ENCODE data around the gene SURF1.
"Not testable (repeated sequence)": the region's sequence is repeated elsewhere in the genome, so short reads cannot be mapped to it uniquely, and the experiment has no call there.

SURF1 gene

GRCh38 chr9:133327021-133327420 is 29.3 kb downstream of the SURF1 start:
- no CpG with 5 or more reads among the region's 6 CpGs for WGBS (ENCODE audit: extremely low coverage, insufficient coverage, low lambda C conversion rate)
- H3K56ac ChIP-seq (ENCODE audit: low read length); H3K4me2 ChIP-seq (ENCODE audit: low read length); H3K79me2 ChIP-seq (ENCODE audit: control insufficient read depth, insufficient read depth, low read length); H3K36me3 ChIP-seq (ENCODE audit: control insufficient read depth, insufficient read depth, low read length); DNase-seq; H4K5ac ChIP-seq (ENCODE audit: low read length); H3K27me3 ChIP-seq (ENCODE audit: insufficient read depth, low read length, poor library complexity); H2AK5ac ChIP-seq (ENCODE audit: low read length); H3K4me3 ChIP-seq (ENCODE audit: low read length); H3K79me1 ChIP-seq (ENCODE audit: low read length); H3K4ac ChIP-seq (ENCODE audit: low read depth, low read length); H2BK5ac ChIP-seq (ENCODE audit: low read length); H3K27ac ChIP-seq (ENCODE audit: low read depth, low read length); H2BK15ac ChIP-seq (replicated peaks; ENCODE audit: low read depth); H2BK120ac ChIP-seq (ENCODE audit: low read depth, low read length); H3K18ac ChIP-seq (ENCODE audit: low read length); H3K9ac ChIP-seq (ENCODE audit: low read length); H4K8ac ChIP-seq (ENCODE audit: low read depth, low read length); H3K23ac ChIP-seq (ENCODE audit: low read length); H3K4me1 ChIP-seq (ENCODE audit: control insufficient read depth, low read depth, low read length): not testable (repeated sequence)

GRCh38 chr9:133323991-133324703 is 32.1 kb downstream of the SURF1 start:
- DNase-seq = no peak
- H2BK15ac ChIP-seq (replicated peaks; ENCODE audit: low read depth) = no peak overlapping the region
- H2BK5ac ChIP-seq (ENCODE audit: low read length) = no peak overlapping the region
- no peak overlapping the region for H2AK5ac ChIP-seq (ENCODE audit: low read length)
- no peak overlapping the region for H4K8ac ChIP-seq (ENCODE audit: low read depth, low read length)
- H3K9ac ChIP-seq (ENCODE audit: low read length) = no peak overlapping the region
- H3K79me2 ChIP-seq (ENCODE audit: control insufficient read depth, insufficient read depth, low read length) = no peaks in the 10 kb centered on the region
- H3K4me1 ChIP-seq (ENCODE audit: control insufficient read depth, low read depth, low read length) = no peaks in the 10 kb centered on the region
- H3K4ac ChIP-seq (ENCODE audit: low read depth, low read length) = no peak overlapping the region
- no peak overlapping the region for H3K56ac ChIP-seq (ENCODE audit: low read length)
- no CpG with 5 or more reads among the region's 13 CpGs for WGBS (ENCODE audit: extremely low coverage, insufficient coverage, low lambda C conversion rate)
- no peak overlapping the region for H3K27ac ChIP-seq (ENCODE audit: low read depth, low read length)
- H3K23ac ChIP-seq (ENCODE audit: low read length) = no peak overlapping the region
- H3K18ac ChIP-seq (ENCODE audit: low read length) = no peak overlapping the region
- no peak overlapping the region for H4K5ac ChIP-seq (ENCODE audit: low read length)
- H2BK120ac ChIP-seq (ENCODE audit: low read depth, low read length) = no peak overlapping the region
- H3K27me3 ChIP-seq (ENCODE audit: insufficient read depth, low read length, poor library complexity) = no peaks in the 10 kb centered on the region
- no peak overlapping the region for H3K4me2 ChIP-seq (ENCODE audit: low read length)
- H3K79me1 ChIP-seq (ENCODE audit: low read length) = no peaks in the 10 kb centered on the region
- H3K4me3 ChIP-seq (ENCODE audit: low read length) = no peak overlapping the region
- no peaks in the 10 kb centered on the region for H3K36me3 ChIP-seq (ENCODE audit: control insufficient read depth, insufficient read depth, low read length)

GRCh38 chr9:133323211-133323610 is 33.1 kb downstream of the SURF1 start:
- Histone ChIP-seq H3K56ac (ENCODE audit: low read length) (no peak overlapping the region), H3K18ac (ENCODE audit: low read length) (no peak overlapping the region), H4K5ac (ENCODE audit: low read length) (no peak overlapping the region), H4K8ac (ENCODE audit: low read depth, low read length) (no peak overlapping the region), H3K79me2 (ENCODE audit: control insufficient read depth, insufficient read depth, low read length) (no peaks in the 10 kb centered on the region), H3K27ac (ENCODE audit: low read depth, low read length) (no peak overlapping the region), H3K4me2 (ENCODE audit: low read length) (no peak overlapping the region), H3K36me3 (ENCODE audit: control insufficient read depth, insufficient read depth, low read length) (no peaks in the 10 kb centered on the region), H3K23ac (ENCODE audit: low read length) (no peak overlapping the region), H2BK15ac (replicated peaks; ENCODE audit: low read depth) (no peak overlapping the region), H3K4me3 (ENCODE audit: low read length) (no peak overlapping the region), H2BK5ac (ENCODE audit: low read length) (no peak overlapping the region), H3K79me1 (ENCODE audit: low read length) (no peaks in the 10 kb centered on the region), H3K4ac (ENCODE audit: low read depth, low read length) (no peak overlapping the region), H2BK120ac (ENCODE audit: low read depth, low read length) (no peak overlapping the region), H3K4me1 (ENCODE audit: control insufficient read depth, low read depth, low read length) (no peaks in the 10 kb centered on the region), H3K27me3 (ENCODE audit: insufficient read depth, low read length, poor library complexity) (no peaks in the 10 kb centered on the region), H2AK5ac (ENCODE audit: low read length) (no peak overlapping the region), H3K9ac (ENCODE audit: low read length) (no peak overlapping the region)
- no CpG with 5 or more reads among the region's 10 CpGs for WGBS (ENCODE audit: extremely low coverage, insufficient coverage, low lambda C conversion rate)
- no peak for DNase-seq

- Histone ChIP-seq H3K4me3 (ENCODE audit: low read length) (no peak overlapping the region), H3K36me3 (ENCODE audit: control insufficient read depth, insufficient read depth, low read length) (no peaks in the 10 kb centered on the region), H3K4ac (ENCODE audit: low read depth, low read length) (no peak overlapping the region), H3K79me1 (ENCODE audit: low read length) (no peaks in the 10 kb centered on the region), H4K8ac (ENCODE audit: low read depth, low read length) (no peak overlapping the region), H2BK5ac (ENCODE audit: low read length) (no peak overlapping the region), H3K56ac (ENCODE audit: low read length) (no peak overlapping the region), H3K23ac (ENCODE audit: low read length) (no peak overlapping the region), H3K27ac (ENCODE audit: low read depth, low read length) (no peak overlapping the region), H2BK15ac (replicated peaks; ENCODE audit: low read depth) (no peak overlapping the region), H3K4me2 (ENCODE audit: low read length) (no peak overlapping the region), H2BK120ac (ENCODE audit: low read depth, low read length) (no peak overlapping the region), H4K5ac (ENCODE audit: low read length) (no peak overlapping the region), H2AK5ac (ENCODE audit: low read length) (no peak overlapping the region), H3K18ac (ENCODE audit: low read length) (no peak overlapping the region), H3K9ac (ENCODE audit: low read length) (no peak overlapping the region), H3K79me2 (ENCODE audit: control insufficient read depth, insufficient read depth, low read length) (no peaks in the 10 kb centered on the region), H3K27me3 (ENCODE audit: insufficient read depth, low read length, poor library complexity) (no peaks in the 10 kb centered on the region), H3K4me1 (ENCODE audit: control insufficient read depth, low read depth, low read length) (no peaks in the 10 kb centered on the region)
- no peak for DNase-seq
- no CpG with 5 or more reads among the region's 14 CpGs for WGBS (ENCODE audit: extremely low coverage, insufficient coverage, low lambda C conversion rate)
Observed at GRCh38 chr9:133322701-133323100, 33.6 kb downstream of the SURF1 start.

- WGBS (ENCODE audit: extremely low coverage, insufficient coverage, low lambda C conversion rate) = no CpG with 5 or more reads among the region's 13 CpGs
- Histone ChIP-seq H3K23ac (ENCODE audit: low read length) (no peak overlapping the region), H3K9ac (ENCODE audit: low read length) (no peak overlapping the region), H2AK5ac (ENCODE audit: low read length) (no peak overlapping the region), H3K4me2 (ENCODE audit: low read length) (no peak overlapping the region), H3K56ac (ENCODE audit: low read length) (no peak overlapping the region), H3K79me2 (ENCODE audit: control insufficient read depth, insufficient read depth, low read length) (no peaks in the 10 kb centered on the region), H3K4me3 (ENCODE audit: low read length) (no peak overlapping the region), H3K18ac (ENCODE audit: low read length) (no peak overlapping the region), H4K5ac (ENCODE audit: low read length) (no peak overlapping the region), H3K4ac (ENCODE audit: low read depth, low read length) (no peak overlapping the region), H3K79me1 (ENCODE audit: low read length) (no peaks in the 10 kb centered on the region), H3K27ac (ENCODE audit: low read depth, low read length) (no peak overlapping the region), H2BK120ac (ENCODE audit: low read depth, low read length) (no peak overlapping the region), H2BK5ac (ENCODE audit: low read length) (no peak overlapping the region), H3K4me1 (ENCODE audit: control insufficient read depth, low read depth, low read length) (no peaks in the 10 kb centered on the region), H3K27me3 (ENCODE audit: insufficient read depth, low read length, poor library complexity) (no peaks in the 10 kb centered on the region), H2BK15ac (replicated peaks; ENCODE audit: low read depth) (no peak overlapping the region), H4K8ac (ENCODE audit: low read depth, low read length) (no peak overlapping the region), H3K36me3 (ENCODE audit: control insufficient read depth, insufficient read depth, low read length) (no peaks in the 10 kb centered on the region)
- no peak for DNase-seq
Observed at GRCh38 chr9:133321411-133321935, 34.8 kb downstream of the SURF1 start.

- Histone ChIP-seq H3K27ac (ENCODE audit: low read depth, low read length) (no peak overlapping the region), H3K4me3 (ENCODE audit: low read length) (no peak overlapping the region), H3K56ac (ENCODE audit: low read length) (no peak overlapping the region), H3K4me2 (ENCODE audit: low read length) (no peak overlapping the region), H4K8ac (ENCODE audit: low read depth, low read length) (no peak overlapping the region), H3K4ac (ENCODE audit: low read depth, low read length) (no peak overlapping the region), H3K18ac (ENCODE audit: low read length) (no peak overlapping the region), H3K79me1 (ENCODE audit: low read length) (no peaks in the 10 kb centered on the region), H3K9ac (ENCODE audit: low read length) (no peak overlapping the region), H2BK120ac (ENCODE audit: low read depth, low read length) (no peak overlapping the region), H2BK5ac (ENCODE audit: low read length) (no peak overlapping the region), H3K23ac (ENCODE audit: low read length) (no peak overlapping the region), H3K27me3 (ENCODE audit: insufficient read depth, low read length, poor library complexity) (no peaks in the 10 kb centered on the region), H3K4me1 (ENCODE audit: control insufficient read depth, low read depth, low read length) (no peaks in the 10 kb centered on the region), H2AK5ac (ENCODE audit: low read length) (no peak overlapping the region), H3K36me3 (ENCODE audit: control insufficient read depth, insufficient read depth, low read length) (no peaks in the 10 kb centered on the region), H3K79me2 (ENCODE audit: control insufficient read depth, insufficient read depth, low read length) (no peaks in the 10 kb centered on the region), H2BK15ac (replicated peaks; ENCODE audit: low read depth) (no peak overlapping the region), H4K5ac (ENCODE audit: low read length) (no peak overlapping the region)
- DNase-seq = peak; percentile 44
- WGBS (ENCODE audit: extremely low coverage, insufficient coverage, low lambda C conversion rate) = no CpG with 5 or more reads among the region's 13 CpGs
Observed at GRCh38 chr9:133320421-133320881, 35.8 kb downstream of the SURF1 start.

Measured in mesendoderm (in vitro differentiated cells).